ENCODE data around the gene VEZF1. TPM values are rescaled to one million over a fixed set of nuclear protein-coding genes. Genes with fewer than 3 reads are reported as not detected.

VEZF1 gene
- total RNA-seq, 1 donor from 2014 or later: 31.2 TPM

- DNase-seq: peak; percentile 27
Observed at GRCh38 chr17:57927048-57927723, 60.9 kb downstream of the VEZF1 start.

- DNase-seq: no peak
Observed at GRCh38 chr17:57926723-57927047, 61.4 kb downstream of the VEZF1 start.

GRCh38 chr17:57925361-57925990 is 62.6 kb downstream of the VEZF1 start:
- no peak for DNase-seq

- no peak for DNase-seq
Observed at GRCh38 chr17:57924677-57925076, 63.4 kb downstream of the VEZF1 start.

Small RNA genes lying within 50 kb of the gene (small RNA-seq; reads per million reads assigned to genes)
- gene AC015813.4 (ENCODE audit: low replicate concordance): not detected

Other genes with a start within 250 kb of the VEZF1 start
- not detected for gene CCDC182, start 243.0 kb downstream of the VEZF1 start, total RNA-seq
- 10.4 TPM for gene MRPS23, start 138.2 kb downstream of the VEZF1 start, total RNA-seq
- gene CUEDC1, start 32.8 kb downstream of the VEZF1 start, total RNA-seq: 7.6 TPM
- 227 TPM for gene SRSF1, start 19.0 kb upstream of the VEZF1 start, total RNA-seq
- gene DYNLL2, start 95.2 kb upstream of the VEZF1 start, total RNA-seq: 16.1 TPM
- not detected for gene OR4D1, start 160.1 kb upstream of the VEZF1 start, total RNA-seq
- gene OR4D2, start 178.7 kb upstream of the VEZF1 start, total RNA-seq: not detected
- gene EPX, start 204.5 kb upstream of the VEZF1 start, total RNA-seq: 1.9 TPM
- gene MKS1, start 231.0 kb upstream of the VEZF1 start, total RNA-seq: 11.0 TPM

All from skin of body (tissue), 3 donors.